Measurements from ENCODE around the gene SLC43A1.

SLC43A1 gene

DNA sequence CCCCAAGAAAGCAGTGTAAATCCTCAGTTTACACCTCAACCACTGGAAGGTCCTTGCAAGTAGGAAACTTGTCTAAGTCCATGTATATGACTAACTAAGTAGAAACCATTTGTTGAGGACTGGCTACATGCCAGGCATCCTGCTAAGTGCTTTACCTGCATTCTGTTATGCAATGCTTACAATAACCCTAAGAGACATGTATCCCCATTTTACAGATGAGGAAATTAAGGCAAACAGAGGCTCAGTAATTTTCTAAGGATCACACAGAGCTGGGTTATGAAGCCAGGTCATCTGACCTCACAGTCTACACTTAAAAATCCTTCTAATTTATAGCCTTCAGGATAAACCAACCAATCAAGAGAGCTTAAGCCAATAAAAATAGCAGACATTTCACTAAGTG is 13.5 kb upstream of the SLC43A1 start:
- Histone ChIP-seq H3K9ac (ENCODE audit: low read length in 2 of 2) (no peak overlapping the region), H3K27ac (ENCODE audit: low read length) (no peak overlapping the region), H3K4me3 (ENCODE audit: low read length in 2 of 2) (no peak overlapping the region), H3K36me3 (ENCODE audit: control insufficient read depth in 2 of 2, insufficient read depth in 2 of 2, low read length in 2 of 2) (peaks cover 8 to 10% of the 10 kb centered on the region in 2 donors), H3K9me3 (ENCODE audit: control insufficient read depth in 2 of 2, low read length in 2 of 2) (no peaks in the 10 kb centered on the region), H3K4me1 (ENCODE audit: control insufficient read depth, insufficient read depth, low read length) (peaks cover 19% of the 10 kb centered on the region), H3K27me3 (ENCODE audit: control insufficient read depth in 1 of 2, insufficient read depth in 2 of 2, low read length in 2 of 2) (no peaks in the 10 kb centered on the region)

DNA sequence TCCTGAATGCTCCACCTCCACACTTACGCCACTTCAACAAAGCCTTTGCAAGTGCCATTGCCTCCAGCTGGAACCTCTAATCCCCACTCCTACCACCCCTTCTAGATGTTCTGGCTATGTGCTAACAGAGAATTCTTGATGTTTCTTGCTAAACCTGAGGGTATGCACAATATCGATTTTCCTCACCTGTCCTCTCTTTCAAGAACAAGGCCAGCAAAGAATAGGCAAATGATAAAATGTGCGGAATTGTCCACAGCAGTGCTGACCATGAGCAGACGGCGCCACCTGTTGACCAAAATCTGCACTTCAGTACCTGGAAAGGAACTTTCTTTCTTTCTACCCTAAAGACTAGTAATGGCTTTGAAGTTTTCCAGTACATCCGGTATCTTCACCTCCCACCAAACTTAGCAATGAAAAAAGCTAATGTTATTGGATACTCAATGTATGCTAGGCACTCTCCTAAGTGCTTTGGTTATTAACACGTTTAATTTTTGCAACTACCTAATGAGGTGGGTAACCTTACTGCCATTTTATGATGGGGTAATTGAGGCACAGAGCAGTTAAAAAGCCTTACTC is 11.6 kb upstream of the SLC43A1 start:
- no peak overlapping the region for H3K4me3 ChIP-seq (ENCODE audit: low read length in 2 of 2)
- no peaks in the 10 kb centered on the region for H3K27me3 ChIP-seq (ENCODE audit: control insufficient read depth in 1 of 2, insufficient read depth in 2 of 2, low read length in 2 of 2)
- H3K9ac ChIP-seq (ENCODE audit: low read length in 2 of 2): no peak overlapping the region
- H3K9me3 ChIP-seq (ENCODE audit: control insufficient read depth in 2 of 2, low read length in 2 of 2): no peaks in the 10 kb centered on the region
- H3K4me1 ChIP-seq (ENCODE audit: control insufficient read depth, insufficient read depth, low read length): peaks cover 19% of the 10 kb centered on the region
- H3K27ac ChIP-seq (ENCODE audit: low read length): no peak overlapping the region
- H3K36me3 ChIP-seq (ENCODE audit: control insufficient read depth in 2 of 2, insufficient read depth in 2 of 2, low read length in 2 of 2): peaks cover 8 to 10% of the 10 kb centered on the region in 2 donors

DNA sequence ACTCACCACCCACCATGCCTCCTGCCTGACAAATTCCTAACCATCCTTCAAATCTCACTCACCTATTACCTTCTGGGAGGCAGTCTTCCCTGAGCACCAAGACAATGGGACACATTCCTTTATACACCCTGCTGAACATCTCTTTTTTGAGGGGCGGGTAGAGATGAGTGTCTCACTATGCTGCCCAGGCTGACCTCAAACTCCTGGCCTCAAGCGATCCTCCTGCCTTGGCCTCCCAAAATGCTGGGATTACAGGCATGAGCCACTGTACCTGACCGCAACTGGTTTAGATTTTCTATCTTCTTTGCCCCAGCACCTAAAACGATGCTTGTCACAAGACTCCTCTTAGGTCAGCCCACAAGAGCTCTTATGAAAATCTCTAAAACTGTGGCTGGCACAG is 7.9 kb upstream of the SLC43A1 start:
- Histone ChIP-seq H3K9me3 (ENCODE audit: control insufficient read depth in 2 of 2, low read length in 2 of 2) (no peaks in the 10 kb centered on the region), H3K27ac (ENCODE audit: low read length) (no peak overlapping the region), H3K9ac (ENCODE audit: low read length in 2 of 2) (no peak overlapping the region), H3K4me1 (ENCODE audit: control insufficient read depth, insufficient read depth, low read length) (no peaks in the 10 kb centered on the region), H3K36me3 (ENCODE audit: control insufficient read depth in 2 of 2, insufficient read depth in 2 of 2, low read length in 2 of 2) (peaks cover 4 to 5% of the 10 kb centered on the region in 2 donors), H3K4me3 (ENCODE audit: low read length in 2 of 2) (no peak overlapping the region), H3K27me3 (ENCODE audit: control insufficient read depth in 1 of 2, insufficient read depth in 2 of 2, low read length in 2 of 2) (no peaks in the 10 kb centered on the region)

DNA sequence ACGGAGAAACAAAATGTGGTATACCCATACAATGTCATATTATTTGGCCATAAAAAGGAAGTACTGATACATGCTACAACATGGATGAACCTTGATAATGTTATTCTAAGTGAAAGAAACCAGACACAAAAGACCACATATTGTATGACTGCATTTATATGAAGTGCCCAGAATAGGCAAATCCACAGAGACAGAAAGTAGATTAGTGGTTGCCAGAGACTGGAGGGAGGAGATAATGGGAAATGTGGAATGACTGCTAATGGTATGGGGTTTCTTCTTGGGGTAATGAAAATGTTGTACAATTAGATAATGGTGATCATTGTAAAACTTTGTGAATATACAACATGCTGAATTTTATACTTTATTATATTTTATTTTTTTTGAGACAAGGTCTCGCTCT is 5.6 kb upstream of the SLC43A1 start:
- Histone ChIP-seq H3K9ac (ENCODE audit: low read length in 2 of 2) (no peak overlapping the region), H3K9me3 (ENCODE audit: control insufficient read depth in 2 of 2, low read length in 2 of 2) (no peaks in the 10 kb centered on the region), H3K27ac (ENCODE audit: low read length) (no peak overlapping the region), H3K4me3 (ENCODE audit: low read length in 2 of 2) (no peak overlapping the region), H3K27me3 (ENCODE audit: control insufficient read depth in 1 of 2, insufficient read depth in 2 of 2, low read length in 2 of 2) (no peaks in the 10 kb centered on the region), H3K4me1 (ENCODE audit: control insufficient read depth, insufficient read depth, low read length) (peaks cover 1% of the 10 kb centered on the region), H3K36me3 (ENCODE audit: control insufficient read depth in 2 of 2, insufficient read depth in 2 of 2, low read length in 2 of 2) (no peaks in the 10 kb centered on the region)

DNA sequence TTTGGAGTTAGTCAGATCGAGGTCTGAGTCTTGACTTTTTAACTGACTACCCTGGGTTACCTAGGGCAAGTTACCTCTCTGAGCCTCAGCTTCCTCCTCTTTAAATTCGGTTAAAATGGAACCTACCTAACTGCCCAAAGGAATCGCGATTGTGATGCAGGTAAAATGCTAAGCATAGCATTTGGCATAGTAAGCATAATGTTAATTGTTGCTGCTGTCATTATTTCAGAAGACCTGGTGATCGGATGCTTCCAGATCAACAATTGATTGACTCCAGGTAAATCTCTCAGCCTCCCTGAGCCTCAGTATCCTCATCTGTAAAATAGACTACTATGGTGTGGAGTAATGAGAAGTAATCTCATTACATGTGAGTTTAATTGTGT is 550 bp upstream of the SLC43A1 start:
- peaks cover 0 to 3% of the 10 kb centered on the region in 2 donors for H3K36me3 ChIP-seq (ENCODE audit: control insufficient read depth in 2 of 2, insufficient read depth in 2 of 2, low read length in 2 of 2)
- peaks cover 16% of the 10 kb centered on the region for H3K4me1 ChIP-seq (ENCODE audit: control insufficient read depth, insufficient read depth, low read length)
- peak overlapping the region; percentile 85 to 95 for H3K4me3 ChIP-seq (ENCODE audit: low read length in 2 of 2)
- H3K9me3 ChIP-seq (ENCODE audit: control insufficient read depth in 2 of 2, low read length in 2 of 2): no peaks in the 10 kb centered on the region
- H3K27me3 ChIP-seq (ENCODE audit: control insufficient read depth in 1 of 2, insufficient read depth in 2 of 2, low read length in 2 of 2): no peaks in the 10 kb centered on the region
- peak overlapping the region; percentile 72 to 78 for H3K9ac ChIP-seq (ENCODE audit: low read length in 2 of 2)
- H3K27ac ChIP-seq (ENCODE audit: low read length): no peak overlapping the region

DNA sequence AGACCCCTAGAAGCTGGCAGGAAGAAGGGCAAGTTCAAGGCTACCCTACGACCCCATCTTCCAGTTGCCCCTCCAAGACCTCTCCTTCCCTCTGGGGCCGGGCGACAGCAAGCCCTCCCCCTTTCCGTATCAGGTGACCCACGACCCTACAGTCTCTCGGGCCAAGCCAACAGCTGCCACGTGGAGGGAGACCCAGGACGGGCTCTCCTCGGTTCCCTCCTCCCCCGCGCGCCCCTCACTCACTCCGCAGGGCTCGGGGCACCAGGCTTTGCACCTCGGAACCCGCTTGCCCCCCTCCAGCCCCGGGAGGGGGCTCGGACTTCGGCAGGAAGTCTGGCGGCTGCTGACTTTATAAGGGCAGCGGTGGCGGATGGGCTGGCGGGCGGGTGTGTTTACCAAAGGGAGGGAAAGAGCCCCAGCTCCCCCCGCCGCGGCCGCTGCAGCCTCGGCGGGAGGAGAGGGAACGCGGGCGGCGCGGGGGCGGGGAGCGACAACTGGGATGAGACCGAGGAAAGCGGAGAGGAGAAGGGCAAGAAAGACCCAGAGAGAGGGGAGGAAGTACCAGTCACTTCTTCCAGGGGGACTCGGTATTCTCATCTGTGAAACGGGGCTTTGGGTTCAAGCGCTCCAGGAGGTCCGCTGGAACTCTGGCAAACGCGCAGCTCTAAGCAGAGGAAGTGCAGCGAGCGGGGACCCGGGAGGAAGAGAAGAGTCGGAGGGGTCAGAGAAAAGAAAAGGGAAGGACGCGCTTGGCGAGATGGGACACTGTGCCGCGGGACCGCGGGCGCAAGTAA is 767 bp downstream of the SLC43A1 start:
- H3K4me3 ChIP-seq (ENCODE audit: low read length in 2 of 2): peak overlapping the region; percentile 85 to 95
- H3K36me3 ChIP-seq (ENCODE audit: control insufficient read depth in 2 of 2, insufficient read depth in 2 of 2, low read length in 2 of 2): peaks cover 0 to 3% of the 10 kb centered on the region in 2 donors
- no peaks in the 10 kb centered on the region for H3K27me3 ChIP-seq (ENCODE audit: control insufficient read depth in 1 of 2, insufficient read depth in 2 of 2, low read length in 2 of 2)
- H3K9ac ChIP-seq (ENCODE audit: low read length in 2 of 2): peak overlapping the region; percentile 72 to 78
- peak overlapping the region; percentile 55 for H3K27ac ChIP-seq (ENCODE audit: low read length)
- no peaks in the 10 kb centered on the region for H3K9me3 ChIP-seq (ENCODE audit: control insufficient read depth in 2 of 2, low read length in 2 of 2)
- H3K4me1 ChIP-seq (ENCODE audit: control insufficient read depth, insufficient read depth, low read length): peaks cover 16% of the 10 kb centered on the region

DNA sequence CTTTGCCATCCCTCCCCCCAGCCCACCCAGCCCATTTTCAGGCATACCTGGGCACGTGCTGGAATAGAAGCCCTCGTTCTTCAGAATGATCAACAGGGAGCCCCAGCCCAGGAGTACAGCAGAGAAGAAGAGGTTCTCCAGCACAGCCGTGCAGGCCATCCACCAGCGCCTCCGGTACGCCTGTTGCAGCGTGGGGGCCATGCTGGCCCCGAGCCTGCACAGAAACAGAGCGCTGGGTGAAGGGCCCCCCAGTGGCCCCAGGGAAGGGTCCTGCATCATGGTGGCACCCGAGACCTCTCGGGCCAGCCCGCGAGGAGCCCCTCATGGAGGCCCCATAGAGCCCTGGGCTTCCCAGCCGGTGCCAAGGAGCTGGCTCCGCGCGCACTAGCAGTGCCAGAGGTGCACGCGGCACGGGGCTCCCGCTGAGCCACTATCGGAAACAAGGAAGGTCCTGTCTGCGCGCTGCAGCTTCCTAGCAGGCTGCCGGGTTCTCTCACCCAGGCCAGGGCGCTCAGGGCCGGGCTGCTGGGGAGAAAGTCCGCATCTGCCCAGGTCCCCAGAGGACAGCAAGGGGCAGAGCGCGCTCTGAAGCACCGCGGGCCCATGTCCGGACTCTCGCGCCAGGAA is 1.5 kb downstream of the SLC43A1 start:
- no peaks in the 10 kb centered on the region for H3K9me3 ChIP-seq (ENCODE audit: control insufficient read depth in 2 of 2, low read length in 2 of 2)
- peaks cover 16% of the 10 kb centered on the region for H3K4me1 ChIP-seq (ENCODE audit: control insufficient read depth, insufficient read depth, low read length)
- H3K27me3 ChIP-seq (ENCODE audit: control insufficient read depth in 1 of 2, insufficient read depth in 2 of 2, low read length in 2 of 2): no peaks in the 10 kb centered on the region
- peak overlapping the region; percentile 55 for H3K27ac ChIP-seq (ENCODE audit: low read length)
- H3K9ac ChIP-seq (ENCODE audit: low read length in 2 of 2): peak overlapping the region; percentile 57 to 68
- peak overlapping the region; percentile 85 to 95 for H3K4me3 ChIP-seq (ENCODE audit: low read length in 2 of 2)
- H3K36me3 ChIP-seq (ENCODE audit: control insufficient read depth in 2 of 2, insufficient read depth in 2 of 2, low read length in 2 of 2): peaks cover 0 to 3% of the 10 kb centered on the region in 2 donors

DNA sequence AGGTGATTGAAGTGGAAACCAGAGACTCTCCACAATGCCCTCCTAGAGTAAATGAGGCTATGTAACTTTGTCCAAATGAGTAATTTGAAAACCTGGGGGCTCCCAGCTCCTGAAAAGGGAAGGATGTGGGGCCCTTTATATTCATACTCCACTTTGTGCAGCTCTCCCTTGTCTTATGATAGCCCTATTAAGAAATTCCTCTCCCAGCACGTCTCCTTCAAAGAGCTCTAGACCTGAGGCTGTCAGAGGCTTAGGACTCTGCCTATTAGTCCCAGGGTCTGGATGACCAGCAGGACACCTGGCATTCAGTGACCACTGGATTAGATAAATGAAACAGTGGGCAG is 2.1 kb downstream of the SLC43A1 start:
- Histone ChIP-seq H3K27me3 (ENCODE audit: control insufficient read depth in 1 of 2, insufficient read depth in 2 of 2, low read length in 2 of 2) (no peaks in the 10 kb centered on the region), H3K4me3 (ENCODE audit: low read length in 2 of 2) (no peak overlapping the region), H3K27ac (ENCODE audit: low read length) (no peak overlapping the region), H3K9ac (ENCODE audit: low read length in 2 of 2) (no peak overlapping the region), H3K36me3 (ENCODE audit: control insufficient read depth in 2 of 2, insufficient read depth in 2 of 2, low read length in 2 of 2) (peaks cover 0 to 3% of the 10 kb centered on the region in 2 donors), H3K9me3 (ENCODE audit: control insufficient read depth in 2 of 2, low read length in 2 of 2) (no peaks in the 10 kb centered on the region), H3K4me1 (ENCODE audit: control insufficient read depth, insufficient read depth, low read length) (peaks cover 16% of the 10 kb centered on the region)

DNA sequence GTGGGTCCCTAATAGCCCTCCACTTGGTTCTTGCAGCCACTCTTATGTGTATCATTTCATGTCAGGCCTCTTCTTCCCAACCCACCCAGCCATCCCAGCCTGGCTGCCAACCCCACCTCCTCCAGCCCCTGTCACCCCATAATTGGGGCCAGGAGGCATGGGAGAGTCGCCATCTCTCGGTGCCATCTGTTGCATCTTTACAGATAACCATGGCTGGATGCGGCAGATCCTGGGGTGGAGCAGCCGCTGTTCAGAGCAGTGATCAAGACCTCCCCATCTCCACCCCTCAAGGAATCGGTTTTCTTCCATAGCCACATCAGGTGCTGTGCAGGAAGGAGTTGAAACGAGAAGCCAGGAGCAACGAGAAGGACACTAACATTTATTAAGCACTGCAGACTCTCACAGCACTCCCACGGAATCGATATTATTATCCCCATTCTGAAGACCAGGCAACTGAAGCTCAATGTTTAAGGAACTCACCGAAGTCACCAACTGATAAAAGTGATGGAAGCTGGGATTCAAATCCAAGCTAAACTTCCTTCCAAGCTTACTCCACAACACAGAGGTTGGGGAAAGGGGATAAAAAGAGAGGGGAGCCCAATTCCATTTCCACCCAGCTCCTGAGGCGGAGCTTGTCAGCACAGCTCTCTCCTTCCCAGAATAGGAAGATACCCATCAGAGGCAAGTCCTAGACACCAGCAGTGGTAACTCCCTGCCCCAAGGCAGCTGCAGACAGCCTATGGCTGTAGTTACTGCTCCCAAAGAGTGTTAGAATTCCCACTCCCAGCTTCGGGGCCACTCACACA is 2.7 kb downstream of the SLC43A1 start:
- no peak overlapping the region for H3K4me3 ChIP-seq (ENCODE audit: low read length in 2 of 2)

DNA sequence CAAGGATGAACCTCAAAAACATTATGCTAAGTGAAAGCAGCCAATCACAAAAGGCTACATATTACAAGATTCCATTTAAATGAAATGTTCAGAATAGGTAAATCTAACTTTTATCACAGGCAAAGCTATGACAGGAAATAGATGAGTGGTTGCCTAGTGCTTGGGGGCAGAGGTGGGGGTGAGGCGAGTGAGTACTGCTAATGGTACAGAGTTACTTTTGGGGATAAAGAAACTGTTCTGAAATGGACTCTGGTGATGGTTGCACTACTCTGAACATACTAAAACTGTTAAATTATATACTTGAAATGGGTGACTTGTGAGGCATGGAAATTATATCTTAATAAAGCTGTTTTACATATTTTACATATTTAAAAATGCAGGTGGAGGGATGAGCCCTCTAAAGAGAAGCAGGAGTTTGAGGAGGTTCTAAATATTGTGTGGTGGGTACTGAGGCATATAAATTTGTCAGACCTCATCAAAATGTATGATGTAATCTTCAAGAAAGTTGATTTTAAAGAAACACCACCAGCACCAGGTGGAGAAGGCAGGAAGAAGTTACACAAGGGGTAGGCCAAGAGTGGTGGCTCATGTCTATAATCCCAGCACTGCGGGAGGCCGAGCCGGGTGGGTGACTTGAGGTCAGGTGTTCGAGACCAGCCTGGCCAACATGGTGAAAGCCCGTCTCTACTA is 3.6 kb downstream of the SLC43A1 start:
- no peak overlapping the region for H3K4me3 ChIP-seq (ENCODE audit: low read length in 2 of 2)
- H3K36me3 ChIP-seq (ENCODE audit: control insufficient read depth in 2 of 2, insufficient read depth in 2 of 2, low read length in 2 of 2): peaks cover 0 to 3% of the 10 kb centered on the region in 2 donors
- no peak overlapping the region for H3K27ac ChIP-seq (ENCODE audit: low read length)
- no peak overlapping the region for H3K9ac ChIP-seq (ENCODE audit: low read length in 2 of 2)
- H3K4me1 ChIP-seq (ENCODE audit: control insufficient read depth, insufficient read depth, low read length): peaks cover 16% of the 10 kb centered on the region
- H3K27me3 ChIP-seq (ENCODE audit: control insufficient read depth in 1 of 2, insufficient read depth in 2 of 2, low read length in 2 of 2): no peaks in the 10 kb centered on the region
- H3K9me3 ChIP-seq (ENCODE audit: control insufficient read depth in 2 of 2, low read length in 2 of 2): no peaks in the 10 kb centered on the region

More for the DNA sequence above, 2.7 kb downstream of the SLC43A1 start:
- H3K4me1 ChIP-seq (ENCODE audit: control insufficient read depth, insufficient read depth, low read length): peaks cover 16% of the 10 kb centered on the region
- peaks cover 0 to 3% of the 10 kb centered on the region in 2 donors for H3K36me3 ChIP-seq (ENCODE audit: control insufficient read depth in 2 of 2, insufficient read depth in 2 of 2, low read length in 2 of 2)
- no peak overlapping the region for H3K27ac ChIP-seq (ENCODE audit: low read length)
- H3K27me3 ChIP-seq (ENCODE audit: control insufficient read depth in 1 of 2, insufficient read depth in 2 of 2, low read length in 2 of 2): no peaks in the 10 kb centered on the region
- no peak overlapping the region for H3K9ac ChIP-seq (ENCODE audit: low read length in 2 of 2)
- H3K9me3 ChIP-seq (ENCODE audit: control insufficient read depth in 2 of 2, low read length in 2 of 2): no peaks in the 10 kb centered on the region

Data from stomach smooth muscle (tissue), 2 donors.